GM23338 (cell line): ENCODE results near the gene EXD3. TPM values are rescaled to one million over a fixed set of nuclear protein-coding genes. Genes with fewer than 3 reads are reported as not detected.

Experiments used
- ATAC-seq: fragments of 200-7000 bp; cut with Tn5 transposase; 3 replicates; pipeline ENCODE4 v1.9.1; 2020
- DNase-seq: peaks from one replicate; pipeline ENCODE4 v3.0.0-alpha.2; 2015; ENCODE audit warnings: low spot score
- H2AFZ ChIP-seq: fragments of 200-600 bp; sonication (generic); 2 replicates; pipeline ENCODE4 v1.8.0; 2016; ENCODE audit warnings: antibody characterized with exemption, mild to moderate bottlenecking, moderate library complexity
- H3F3A ChIP-seq: fragments of 200-600 bp; sonication (generic); replicated peaks from 2 replicates; pipeline ENCODE4 v1.8.0; 2017; ENCODE audit warnings: antibody characterized with exemption, mixed run types, low read depth
- H3K27ac ChIP-seq: fragments of 200-600 bp; sonication (generic); 2 replicates; pipeline ENCODE4 v1.6.1; 2016; ENCODE audit warnings: low read depth
- H3K27me3 ChIP-seq: fragments of 200-600 bp; sonication (generic); 2 replicates; pipeline ENCODE4 v1.8.0; 2016; ENCODE audit warnings: mild to moderate bottlenecking, mixed run types, moderate library complexity; ENCODE audit not compliant: insufficient read depth
- H3K36me3 ChIP-seq: fragments of 200-600 bp; sonication (generic); 2 replicates; pipeline ENCODE4 v1.8.0; 2016; ENCODE audit warnings: mild to moderate bottlenecking; ENCODE audit not compliant: insufficient read depth
- H3K4me1 ChIP-seq: fragments of 200-600 bp; sonication (generic); 2 replicates; pipeline ENCODE4 v1.8.0; 2016; ENCODE audit warnings: mild to moderate bottlenecking, moderate library complexity; ENCODE audit not compliant: insufficient read depth
- H3K4me2 ChIP-seq: fragments of 200-600 bp; sonication (generic); 2 replicates; pipeline ENCODE4 v1.7.1; 2017; ENCODE audit warnings: mixed run types
- H3K4me3 ChIP-seq: fragments of 200-600 bp; sonication (generic); 2 replicates; pipeline ENCODE4 v1.6.1; 2016; ENCODE audit warnings: mixed run types
- H3K79me2 ChIP-seq: fragments of 200-600 bp; sonication (generic); replicated peaks from 2 replicates; pipeline ENCODE4 v1.8.0; 2017; ENCODE audit warnings: mild to moderate bottlenecking; ENCODE audit not compliant: insufficient read depth
- H3K9me2 ChIP-seq: fragments of 200-600 bp; sonication (generic); 2 replicates; pipeline ENCODE4 v1.8.0; 2017; ENCODE audit not compliant: insufficient read depth
- H4K20me1 ChIP-seq: fragments of 200-600 bp; sonication (generic); replicated peaks from 2 replicates; pipeline ENCODE4 v1.8.0; 2017; ENCODE audit warnings: mild to moderate bottlenecking; ENCODE audit not compliant: insufficient read depth
- H3K27ac Mint-ChIP-seq: 2 replicates; pipeline ENCODE4 v1.8.0; 2020; ENCODE audit warnings: inconsistent platforms, mild to moderate bottlenecking, moderate library complexity, mixed read lengths
- H3K27me3 Mint-ChIP-seq: 3 replicates; pipeline ENCODE4 v1.8.0; 2022; ENCODE audit warnings: low read depth, mild to moderate bottlenecking, moderate library complexity, mixed read lengths, inconsistent platforms; ENCODE audit not compliant: insufficient read depth, poor library complexity
- H3K36me3 Mint-ChIP-seq: 3 replicates; pipeline ENCODE4 v1.8.0; 2021; ENCODE audit warnings: low read depth, mild to moderate bottlenecking, inconsistent platforms, moderate library complexity, mixed read lengths
- H3K4me1 Mint-ChIP-seq: 3 replicates; pipeline ENCODE4 v1.8.0; 2020; ENCODE audit warnings: mild to moderate bottlenecking, inconsistent platforms, mixed read lengths
- H3K4me3 Mint-ChIP-seq: 3 replicates; pipeline ENCODE4 v1.8.0; 2021; ENCODE audit warnings: moderate library complexity, mild to moderate bottlenecking, inconsistent platforms, mixed read lengths
- H3K9me3 Mint-ChIP-seq: 3 replicates; pipeline ENCODE4 v1.8.0; 2020; ENCODE audit warnings: moderate library complexity, mild to moderate bottlenecking, inconsistent platforms, mixed read lengths
- CREB1 ChIP-seq: fragments of 250-450 bp; sonication (Bioruptor Pico); IDR thresholded peaks from 2 replicates; pipeline ENCODE4 v1.5.0; 2020; ENCODE audit warnings: low read depth, mild to moderate bottlenecking, moderate library complexity
- ETS1 ChIP-seq: IDR thresholded peaks from 2 replicates; pipeline ENCODE4 v1.6.1; 2016; ENCODE audit warnings: antibody characterized with exemption
- EZH2 ChIP-seq: fragments of 200-600 bp; sonication (generic); IDR thresholded peaks from one replicate; pipeline ENCODE4 v1.8.0; 2017; ENCODE audit warnings: antibody characterized with exemption, mild to moderate bottlenecking, low read depth; ENCODE audit not compliant: unreplicated experiment
- EZH2phosphoT487 ChIP-seq: fragments of 200-600 bp; sonication (generic); IDR thresholded peaks from one replicate; pipeline ENCODE4 v1.8.1; 2018; ENCODE audit warnings: antibody characterized with exemption; ENCODE audit not compliant: unreplicated experiment
- JUNB ChIP-seq: IDR thresholded peaks from one replicate; pipeline ENCODE4 v1.6.1; 2016; ENCODE audit warnings: antibody characterized with exemption; ENCODE audit not compliant: unreplicated experiment
- NANOG ChIP-seq: IDR thresholded peaks from 2 replicates; pipeline ENCODE4 v1.6.1; 2016; ENCODE audit warnings: antibody characterized with exemption, borderline replicate concordance
- POLR2AphosphoS5 ChIP-seq: IDR thresholded peaks from 2 replicates; pipeline ENCODE4 v1.6.1; 2016; ENCODE audit warnings: antibody characterized with exemption, low read depth
- REST ChIP-seq: IDR thresholded peaks from one replicate; pipeline ENCODE4 v1.6.1; 2018; ENCODE audit warnings: antibody characterized with exemption; ENCODE audit not compliant: unreplicated experiment
- STAT1 ChIP-seq: IDR thresholded peaks from one replicate; pipeline ENCODE4 v1.6.1; 2016; ENCODE audit warnings: antibody characterized with exemption; ENCODE audit not compliant: unreplicated experiment
- ZNF114 ChIP-seq: fragments of 250-450 bp; sonication (Bioruptor Pico); IDR thresholded peaks from 2 replicates; pipeline ENCODE4 v1.5.0; 2020; ENCODE audit warnings: mild to moderate bottlenecking, moderate library complexity
- ZNF331 ChIP-seq: fragments of 250-450 bp; sonication (Bioruptor Pico); IDR thresholded peaks from 2 replicates; pipeline ENCODE4 v1.5.0; 2020; ENCODE audit warnings: low read depth, mild to moderate bottlenecking, moderate library complexity
- ZNF462 ChIP-seq: fragments of 250-450 bp; sonication (Bioruptor Pico); IDR thresholded peaks from 2 replicates; pipeline ENCODE4 v1.5.0; 2020; ENCODE audit warnings: mild to moderate bottlenecking, moderate library complexity
- polyA plus RNA-seq: library from polyadenylated mRNA; unstranded; fragments of >200 nt; fragmentation: Nextera tagmentation; extraction: Ambion mirVana; gene quantifications from 2 replicates; pipeline ENCODE4 v1.2.1, GENCODE V29; 2016
- total RNA-seq: library from RNA; depleted of rRNA; stranded (reverse); fragments of >200 nt; shearing (Covaris generic); gene quantifications from 2 replicates; pipeline ENCODE4 v1.2.3, GENCODE V29; 2014

EXD3 gene
- total and polyA plus RNA-seq, 2 experiments from 2014 or later, result 3.6 to 9.7 TPM

- TF ChIP-seq ZNF462 (CRISPR knock-in tag), result no peak
Measured at GRCh38 chr9:137276473-137277328, 146.3 kb downstream of the EXD3 start (continued).

GRCh38 chr9:137275588-137276472 lies 147.1 kb downstream of the EXD3 start:
- peak overlapping the region; percentile 74; the same call in 1 of the 2 replicates for H3K27ac ChIP-seq
- no peaks in the 10 kb centered on the region for H3K79me2 ChIP-seq
- H4K20me1 ChIP-seq, result no peaks in the 10 kb centered on the region
- H3K27me3 Mint-ChIP-seq, result peaks cover 30% of the 10 kb centered on the region
- H3F3A ChIP-seq, result 0 out of 2 replicates have a peak, but pooled peaks cover 13% of the 10 kb centered on the region
- no peak overlapping the region for H2AFZ ChIP-seq
- no peaks in the 10 kb centered on the region for H3K9me2 ChIP-seq
- peaks cover 36% of the 10 kb centered on the region for H3K4me1 Mint-ChIP-seq
- ATAC-seq (no peak), DNase-seq (no peak)
- peak overlapping the region; percentile 88 for H3K4me2 ChIP-seq
- no peaks in the 10 kb centered on the region for H3K36me3 ChIP-seq
- no peak overlapping the region for H3K4me3 ChIP-seq
- no peak overlapping the region; the same call in 2 of the 3 replicates for H3K4me3 Mint-ChIP-seq
- H3K9me3 Mint-ChIP-seq, result no peaks in the 10 kb centered on the region; the same call in 2 of the 3 replicates
- H3K27ac Mint-ChIP-seq, result peak overlapping the region; percentile 86
- H3K4me1 ChIP-seq, result peaks cover 12% of the 10 kb centered on the region
- peaks cover 9% of the 10 kb centered on the region for H3K36me3 Mint-ChIP-seq
- 0 out of 2 replicates have a peak, but pooled peaks cover 3% of the 10 kb centered on the region for H3K27me3 ChIP-seq
- TF ChIP-seq NANOG (no peak), ZNF331 (no peak), EZH2 (no peak), JUNB (no peak), STAT1 (no peak), CREB1 (CRISPR knock-in tag) (no peak), REST (no peak), POLR2AphosphoS5 (no peak), ZNF114 (CRISPR knock-in tag) (no peak), EZH2phosphoT487 (no peak), ETS1 (no peak)
